Measurements from ENCODE around the gene MYEF2. TPM values are rescaled to one million over a fixed set of nuclear protein-coding genes. Genes with fewer than 3 reads are reported as not detected.

The MYEF2 gene
- total and polyA plus RNA-seq, 2 donors (not counting 3 experiments of a cell fraction or from before 2014, with no cell fraction given), result 11.6 to 54.8 TPM

- no TSS peak for BruUV-seq (replicated peaks)
- H3K36me3 ChIP-seq (ENCODE audit: control insufficient read depth in 2 of 2, extremely low read depth in 1 of 2, insufficient read depth in 2 of 2, low read length in 2 of 2), result no peaks in the 10 kb centered on the region
- no peak for DNase-seq (ENCODE audit: low read depth, low spot score)
- no peak for FAIRE-seq
- no peak overlapping the region for H2AFZ ChIP-seq (ENCODE audit: low read depth, low read length)
- no peaks in the 10 kb centered on the region for H3K4me1 ChIP-seq (ENCODE audit: control insufficient read depth, extremely low read depth, insufficient read depth, low read length)
- no peaks in the 10 kb centered on the region for H4K20me1 ChIP-seq (replicated peaks; ENCODE audit: control insufficient read depth, extremely low read depth, insufficient read depth, low read length)
- no peak for TF ChIP-seq FOS (IDR thresholded peaks at IDR 0.05; ENCODE audit: borderline replicate concordance, insufficient read depth, low read length)
- no peak for TF ChIP-seq GATA2 (IDR thresholded peaks at IDR 0.05; ENCODE audit: insufficient read depth, insufficient read length, low read depth, low read length)
- TF ChIP-seq MAX (IDR thresholded peaks at IDR 0.05; ENCODE audit: insufficient read depth, insufficient read length), result no peak
- TF ChIP-seq POLR2AphosphoS5 (IDR thresholded peaks at IDR 0.05; ENCODE audit: insufficient read depth, low read depth, low read length), result no peak
- no peak for TF ChIP-seq CTCF (IDR thresholded peaks at IDR 0.05; ENCODE audit: extremely low read depth in 1 of 2, insufficient read depth in 1 of 2, low read depth in 1 of 2, low read length in 2 of 2)
- no peak for TF ChIP-seq JUN (IDR thresholded peaks at IDR 0.05; ENCODE audit: borderline replicate concordance, insufficient read depth, insufficient read length, low read depth)
- TF ChIP-seq MYC (IDR thresholded peaks at IDR 0.05; ENCODE audit: low read depth, low read length), result no peak
- TF ChIP-seq EZH2 (IDR thresholded peaks at IDR 0.05; ENCODE audit: borderline replicate concordance, low read depth, low read length, severe bottlenecking), result no peak
- no peak overlapping the region for H3K4me3 ChIP-seq (replicated peaks in 1 of 3; ENCODE audit: insufficient read depth in 1 of 3, low read depth in 1 of 3, low read length in 3 of 3)
- no peak overlapping the region for H3K9ac ChIP-seq (replicated peaks; ENCODE audit: extremely low read depth, insufficient read depth, low read length)
- POLR2A ChIA-PET, result no interaction called here
- CTCF ChIA-PET, result interaction anchor here (1.0 to 1.9 kb wide), 3 partner anchors 10 to 15 kb away, joined by 3 to 8 read pairs (median 6); no protein-coding TSS in a partner anchor
- dilution Hi-C loops (cut with MboI; ENCODE audit: extremely low pct_ligation_motif_present, low sequenced_read_pairs) (no loop called here), intact Hi-C loops (cut with micrococcal nuclease) (no loop called here)
- no peaks in the 10 kb centered on the region for H3K79me2 ChIP-seq (ENCODE audit: control insufficient read depth, insufficient read depth, low read length)
- H3K27ac ChIP-seq (ENCODE audit: insufficient read depth, low read depth, low read length), result no peak overlapping the region
- H3K27me3 ChIP-seq (ENCODE audit: control insufficient read depth in 2 of 2, insufficient read depth in 2 of 2, low read length in 2 of 2), result no peaks in the 10 kb centered on the region
- H3K4me2 ChIP-seq (ENCODE audit: insufficient read depth, low read length), result no peak overlapping the region
- H3K9me3 ChIP-seq (replicated peaks; ENCODE audit: control insufficient read depth, insufficient read depth, low read length), result no peaks in the 10 kb centered on the region
- no peaks in the 10 kb centered on the region for H3K9me1 ChIP-seq (replicated peaks; ENCODE audit: control insufficient read depth, extremely low read depth, insufficient read depth, low read length)
These were observed 51.3 kb downstream of the MYEF2 start for GRCh38 chr15:48126667-48127355.
